ENCODE data around the gene AMIGO3. TPM values are rescaled to one million over a fixed set of nuclear protein-coding genes. Genes with fewer than 3 reads are reported as not detected.

Gene AMIGO3
- total and polyA plus RNA-seq, 2 experiments from 2014 or later = 2.9 to 10.4 TPM

- Histone ChIP-seq H3K79me2 (replicated peaks; ENCODE audit: insufficient read depth) (no peaks in the 10 kb centered on the region), H3K4me3 (no peak overlapping the region), H3K27ac (ENCODE audit: low read depth) (no peak overlapping the region), H3F3A (replicated peaks; ENCODE audit: low read depth) (0 out of 2 replicates have a peak, but pooled peaks cover under 1% of the 10 kb centered on the region), H3K27me3 (ENCODE audit: insufficient read depth) (no peaks in the 10 kb centered on the region), H3K4me2 (no peak overlapping the region), H3K4me1 (ENCODE audit: insufficient read depth) (no peaks in the 10 kb centered on the region; the same call in 1 of the 2 replicates), H2AFZ (no peak overlapping the region), H3K9me2 (ENCODE audit: insufficient read depth) (no peaks in the 10 kb centered on the region), H3K36me3 (ENCODE audit: insufficient read depth) (no peaks in the 10 kb centered on the region), H4K20me1 (replicated peaks; ENCODE audit: insufficient read depth) (peaks cover 6% of the 10 kb centered on the region; the same call in 1 of the 2 replicates)
- Mint-ChIP-seq H3K36me3 (ENCODE audit: low read depth) (peaks cover 4% of the 10 kb centered on the region; the same call in 1 of the 3 replicates), H3K4me1 (peaks cover 11% of the 10 kb centered on the region), H3K27ac (no peak overlapping the region), H3K9me3 (no peaks in the 10 kb centered on the region; the same call in 2 of the 3 replicates), H3K4me3 (no peak overlapping the region), H3K27me3 (ENCODE audit: insufficient read depth, low read depth, poor library complexity) (peaks cover 13% of the 10 kb centered on the region)
- no peak for ATAC-seq
- TF ChIP-seq STAT1 (IDR thresholded peaks at IDR 0.05; ENCODE audit: unreplicated experiment) (no peak), JUNB (IDR thresholded peaks at IDR 0.05; ENCODE audit: unreplicated experiment) (no peak), POLR2AphosphoS5 (IDR thresholded peaks at IDR 0.05; ENCODE audit: low read depth) (no peak), ZNF331 (CRISPR knock-in tag; IDR thresholded peaks at IDR 0.05; ENCODE audit: low read depth) (no peak)
- no peak for DNase-seq (ENCODE audit: low spot score)
Measured at GRCh38 chr3:49713336-49714105, 6.0 kb downstream of the AMIGO3 start.

GRCh38 chr3:49712631-49713317, 6.7 kb downstream of the AMIGO3 start:
- ATAC-seq = peak; percentile 36
- H3K36me3 ChIP-seq (ENCODE audit: insufficient read depth) = no peaks in the 10 kb centered on the region
- no peaks in the 10 kb centered on the region for H3K79me2 ChIP-seq (replicated peaks; ENCODE audit: insufficient read depth)
- DNase-seq (ENCODE audit: low spot score) = peak; percentile 34
- H3K27ac ChIP-seq (ENCODE audit: low read depth) = no peak overlapping the region
- no peak overlapping the region for H3K4me3 ChIP-seq
- Mint-ChIP-seq H3K27ac (no peak overlapping the region), H3K27me3 (ENCODE audit: insufficient read depth, low read depth, poor library complexity) (peaks cover 17% of the 10 kb centered on the region), H3K4me3 (no peak overlapping the region), H3K9me3 (no peaks in the 10 kb centered on the region), H3K4me1 (peaks cover 5% of the 10 kb centered on the region; the same call in 1 of the 3 replicates), H3K36me3 (ENCODE audit: low read depth) (peaks cover 6% of the 10 kb centered on the region; the same call in 1 of the 3 replicates)
- H3K4me2 ChIP-seq = no peak overlapping the region
- no peaks in the 10 kb centered on the region for H3K4me1 ChIP-seq (ENCODE audit: insufficient read depth)
- H2AFZ ChIP-seq = no peak overlapping the region
- H4K20me1 ChIP-seq (replicated peaks; ENCODE audit: insufficient read depth) = peaks cover 6% of the 10 kb centered on the region; the same call in 1 of the 2 replicates
- no peaks in the 10 kb centered on the region for H3F3A ChIP-seq (replicated peaks; ENCODE audit: low read depth)
- no peaks in the 10 kb centered on the region for H3K27me3 ChIP-seq (ENCODE audit: insufficient read depth)
- no peaks in the 10 kb centered on the region for H3K9me2 ChIP-seq (ENCODE audit: insufficient read depth)
- TF ChIP-seq ZNF462 (CRISPR knock-in tag; IDR thresholded peaks at IDR 0.05) = no peak
- no peak for TF ChIP-seq EZH2 (IDR thresholded peaks at IDR 0.05; ENCODE audit: low read depth, unreplicated experiment)
- TF ChIP-seq NANOG (IDR thresholded peaks at IDR 0.05; ENCODE audit: borderline replicate concordance) = no peak
- TF ChIP-seq REST (IDR thresholded peaks at IDR 0.05; ENCODE audit: unreplicated experiment) = no peak
- TF ChIP-seq ZNF114 (CRISPR knock-in tag; IDR thresholded peaks at IDR 0.05) = no peak
